HG03108 (cell line): Measurements from ENCODE around the gene NRSN2.
"Not testable (repeated sequence)": the region's sequence is repeated elsewhere in the genome, so short reads cannot be mapped to it uniquely, and the experiment has no call there.

Experiments
- ATAC-seq: cut with Tn5 transposase; IDR thresholded peaks from one replicate; pipeline ENCODE4 v1.9.1; 2021; ENCODE audit warnings: moderate library complexity; ENCODE audit not compliant: unreplicated experiment

NRSN2 gene

GRCh38 chr20:353166-353565 lies 6.3 kb downstream of the NRSN2 start:
- ATAC-seq = no peak

DNA sequence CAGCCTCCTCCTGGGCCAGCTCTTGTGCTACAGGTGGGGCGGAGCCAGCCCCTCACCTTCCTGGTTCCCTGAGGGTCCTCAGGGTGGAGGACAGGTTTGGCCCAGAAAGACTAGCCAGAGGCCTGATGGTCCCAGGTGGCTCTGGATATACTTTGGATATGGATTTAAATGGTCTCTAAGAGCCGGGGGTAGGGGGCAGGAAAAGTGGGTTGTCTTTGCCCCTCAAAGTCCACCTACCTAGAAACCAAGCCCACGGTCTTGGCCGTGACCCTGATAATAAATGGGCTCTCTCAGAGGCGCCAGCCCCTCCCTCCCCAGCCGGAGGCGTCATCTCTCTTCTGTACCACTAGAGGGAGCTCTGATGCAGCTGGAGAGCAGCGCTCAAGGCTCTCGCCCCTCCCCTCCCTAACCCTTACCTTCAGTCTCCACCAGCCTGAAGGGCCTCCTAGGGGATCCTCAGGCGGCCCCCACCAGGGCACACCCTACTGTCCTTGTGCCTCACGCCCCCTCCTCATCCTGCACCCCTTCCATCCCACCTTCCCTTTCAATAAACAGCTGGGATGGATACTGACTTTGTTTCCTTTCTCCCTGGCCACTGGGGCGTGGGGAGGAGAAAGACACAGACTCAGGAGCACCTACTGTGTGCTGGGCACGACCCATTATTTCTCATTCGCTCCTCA lies 7.5 kb downstream of the NRSN2 start:
- peak; percentile 90 for ATAC-seq

DNA sequence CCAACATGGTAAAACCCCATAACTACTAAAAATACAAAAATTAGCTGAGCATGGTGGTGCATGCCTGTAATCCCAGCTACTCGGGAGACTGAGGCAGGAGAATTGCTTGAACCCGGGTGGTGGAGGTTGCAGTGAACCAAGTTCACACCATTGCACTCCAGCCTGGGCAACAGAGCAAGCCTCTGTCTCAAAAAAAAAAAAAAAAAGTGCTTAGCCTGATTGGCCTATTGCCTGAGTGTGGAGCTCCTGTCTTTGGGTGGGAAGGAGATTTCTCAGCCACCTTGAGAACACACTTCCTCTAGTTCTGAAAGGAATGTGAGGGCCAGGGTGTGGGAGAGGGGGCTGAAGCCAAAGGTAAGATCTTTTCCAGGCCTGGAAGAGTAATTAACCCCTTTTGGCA lies 9.2 kb downstream of the NRSN2 start:
- not testable (repeated sequence) for ATAC-seq

DNA sequence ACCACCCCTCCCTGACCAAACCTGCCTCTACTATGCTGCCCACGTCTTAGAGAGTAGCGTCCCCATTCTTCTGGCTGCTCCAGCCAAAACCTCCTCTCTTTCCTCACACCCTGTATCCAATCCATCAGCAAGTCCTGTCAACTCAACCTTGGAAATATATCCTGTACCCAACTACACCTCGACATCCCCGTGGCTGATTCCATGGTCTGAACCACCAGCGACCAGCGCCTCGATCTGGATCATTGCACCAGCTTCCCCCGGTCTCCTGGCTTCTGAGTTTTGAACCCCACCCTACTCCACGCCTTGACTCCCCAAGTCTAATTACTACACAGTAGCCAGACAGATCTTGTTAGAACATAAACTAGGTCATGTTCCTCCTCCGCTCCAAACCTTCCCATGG lies 9.8 kb downstream of the NRSN2 start:
- ATAC-seq = no peak

DNA sequence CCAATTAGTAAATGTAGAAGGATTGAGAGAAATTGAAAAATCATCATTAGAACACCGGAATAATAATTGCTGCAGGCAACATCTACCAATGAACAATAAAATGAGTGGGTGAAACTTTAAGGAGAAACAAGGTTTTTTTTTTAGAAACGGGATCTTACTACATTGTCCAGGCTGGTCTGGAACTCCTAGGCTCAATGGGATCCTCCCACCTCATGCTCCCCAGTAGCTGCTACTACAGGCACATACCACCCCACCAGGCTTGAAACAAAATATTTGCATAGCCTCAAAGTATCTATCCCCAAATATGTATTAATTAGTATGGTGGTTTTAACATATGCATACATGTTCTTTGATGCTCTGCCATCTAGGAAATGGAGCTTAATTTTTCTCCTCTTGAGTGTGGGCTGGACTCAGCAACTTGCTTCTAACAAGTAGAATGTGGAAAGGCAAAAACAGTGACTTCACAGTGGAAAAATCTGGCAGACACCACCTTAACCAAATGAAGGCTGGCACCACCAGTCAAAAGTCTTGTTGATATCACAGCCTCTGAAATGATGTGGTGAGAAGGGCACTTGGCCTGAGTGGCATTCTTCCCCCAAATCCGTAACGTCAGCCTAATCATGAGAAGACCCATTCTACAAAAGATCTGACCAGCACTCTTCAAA lies 12.1 kb downstream of the NRSN2 start:
- ATAC-seq = no peak

DNA sequence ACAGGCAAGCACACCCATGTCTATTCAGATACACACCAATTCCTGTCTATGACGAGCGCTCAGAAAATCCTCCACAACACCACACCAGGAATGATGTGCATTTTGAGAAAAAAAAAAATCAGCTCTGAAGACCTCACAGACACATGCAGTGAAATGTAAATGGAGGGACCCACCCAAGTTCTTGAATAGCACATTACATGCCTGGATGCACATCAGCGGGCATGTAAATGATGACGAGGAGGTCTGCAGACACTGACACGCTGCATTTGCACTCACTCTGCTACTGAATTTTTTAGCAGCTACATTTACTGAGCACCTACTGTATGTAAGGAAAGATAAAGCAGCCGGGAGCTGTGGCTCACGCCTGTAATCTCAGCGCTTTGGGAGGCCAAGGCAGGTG lies 14.7 kb downstream of the NRSN2 start:
- ATAC-seq = no peak

GRCh38 chr20:362271-363254 lies 15.7 kb downstream of the NRSN2 start:
- no peak for ATAC-seq

DNA sequence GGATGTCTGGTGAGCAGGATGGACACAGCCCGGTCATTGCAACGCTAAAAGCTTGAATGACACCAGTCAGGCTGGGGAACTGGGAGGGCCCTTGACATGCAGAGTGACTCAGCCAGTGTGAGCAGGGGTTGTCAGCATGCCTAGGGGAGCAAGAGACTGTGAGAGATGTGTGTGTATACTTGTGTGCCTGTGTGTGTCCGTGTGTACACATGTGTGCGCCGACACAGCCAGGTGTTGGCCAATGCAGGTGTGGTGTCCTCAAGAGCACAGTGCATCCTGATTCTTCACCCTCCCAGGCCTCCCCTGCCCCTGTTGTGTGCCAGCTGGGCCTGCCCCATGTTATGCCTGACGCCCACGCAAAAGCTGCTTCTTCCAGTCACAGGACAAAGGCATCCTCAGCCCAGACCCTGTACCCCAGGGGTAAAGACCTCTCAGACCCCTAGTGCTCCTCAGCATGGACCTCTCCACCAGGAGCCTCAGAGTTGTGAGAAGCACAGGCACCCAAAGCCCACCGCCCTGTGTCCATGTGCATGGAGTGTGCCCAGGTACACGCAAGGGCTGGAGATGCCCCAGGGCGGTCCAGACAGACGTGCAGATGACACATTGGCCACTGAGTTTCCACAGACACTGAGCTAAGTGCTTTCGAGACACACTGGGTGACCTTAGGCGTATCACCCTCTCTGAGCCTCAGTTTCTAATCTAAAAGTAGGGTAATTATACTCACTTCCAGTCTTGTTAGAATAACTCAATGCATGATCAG lies 16.6 kb downstream of the NRSN2 start:
- no peak for ATAC-seq

DNA sequence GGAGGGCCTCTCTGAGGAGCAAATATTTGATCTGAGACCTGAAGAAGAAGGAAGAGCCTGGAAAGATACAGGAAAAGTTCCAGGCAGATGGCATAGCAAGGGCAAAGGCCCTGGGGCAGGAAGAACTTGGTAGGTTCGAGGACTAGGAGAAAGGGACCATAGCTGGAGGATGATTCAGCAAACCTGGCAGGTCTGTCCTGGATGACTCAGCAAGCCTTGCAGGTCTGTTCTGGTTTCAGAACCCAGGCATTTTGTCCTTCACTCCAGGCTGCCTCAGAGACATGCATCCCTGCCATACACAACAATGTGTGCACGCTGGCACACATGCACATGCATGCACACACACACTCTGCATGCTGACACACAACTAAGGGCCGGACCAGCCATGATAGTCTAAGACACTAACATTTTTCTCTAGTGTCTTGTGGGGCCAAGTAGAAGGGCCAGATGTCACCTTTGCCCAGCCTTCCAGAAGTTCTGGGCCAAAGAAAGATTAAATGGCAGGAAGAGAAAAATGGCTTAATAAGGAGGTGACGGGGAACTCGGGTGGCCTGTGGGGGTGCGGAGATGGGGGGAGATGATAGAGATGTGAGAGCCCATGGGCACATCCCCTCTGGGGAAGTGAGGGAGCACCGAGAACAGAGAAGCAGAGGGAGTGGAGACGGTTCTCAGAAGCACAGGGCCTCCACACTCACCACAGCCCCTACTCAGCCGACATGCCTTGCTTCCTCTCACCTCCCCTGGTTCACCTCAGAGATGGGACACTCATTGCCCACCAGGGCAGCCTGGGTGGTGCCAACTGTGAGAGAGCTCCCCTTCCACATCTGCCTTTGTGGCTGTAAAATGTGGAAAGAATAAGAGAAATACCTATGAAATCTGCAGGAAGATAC lies 18.2 kb downstream of the NRSN2 start:
- ATAC-seq = no peak

GRCh38 chr20:366041-366718 lies 19.3 kb downstream of the NRSN2 start:
- ATAC-seq = no peak

DNA sequence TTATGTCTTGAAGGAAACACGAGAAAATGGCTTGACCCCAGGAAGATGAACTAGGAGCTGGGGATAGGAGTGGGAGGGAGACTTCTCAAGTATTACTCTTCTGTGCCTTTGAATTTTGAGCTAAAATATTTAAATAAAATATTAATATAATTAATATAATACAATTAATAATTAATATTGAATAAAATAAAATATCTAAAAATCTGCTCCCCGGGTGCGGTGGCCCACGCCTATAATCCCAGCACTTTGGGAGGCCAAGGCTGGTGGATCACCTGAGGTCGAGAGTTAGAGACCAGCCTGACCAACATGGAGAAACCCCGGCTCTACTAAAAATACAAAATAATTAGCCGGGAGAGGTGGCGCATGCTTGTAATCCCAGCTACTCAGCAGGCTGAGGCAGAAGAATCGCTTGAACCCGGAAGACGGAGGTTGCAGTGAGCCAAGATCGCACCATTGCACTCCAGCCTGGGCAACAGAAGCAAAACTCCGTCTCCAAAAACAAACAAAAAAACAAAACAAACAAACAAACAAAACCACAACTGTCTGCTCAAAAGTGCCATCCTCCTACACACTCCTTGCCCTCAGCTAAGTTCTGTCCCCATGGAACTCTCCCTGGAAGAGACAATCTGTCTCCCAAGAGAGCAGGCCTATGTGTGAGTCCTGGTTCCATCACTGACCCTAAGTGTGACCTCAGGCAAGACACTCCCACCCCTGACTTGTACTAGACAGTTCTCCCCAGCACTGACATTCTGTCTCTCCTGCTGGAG lies 20.0 kb downstream of the NRSN2 start:
- no peak for ATAC-seq

GRCh38 chr20:367486-367887 lies 20.6 kb downstream of the NRSN2 start:
- ATAC-seq = no peak

GRCh38 chr20:368915-369314 lies 22.0 kb downstream of the NRSN2 start:
- ATAC-seq = no peak

DNA sequence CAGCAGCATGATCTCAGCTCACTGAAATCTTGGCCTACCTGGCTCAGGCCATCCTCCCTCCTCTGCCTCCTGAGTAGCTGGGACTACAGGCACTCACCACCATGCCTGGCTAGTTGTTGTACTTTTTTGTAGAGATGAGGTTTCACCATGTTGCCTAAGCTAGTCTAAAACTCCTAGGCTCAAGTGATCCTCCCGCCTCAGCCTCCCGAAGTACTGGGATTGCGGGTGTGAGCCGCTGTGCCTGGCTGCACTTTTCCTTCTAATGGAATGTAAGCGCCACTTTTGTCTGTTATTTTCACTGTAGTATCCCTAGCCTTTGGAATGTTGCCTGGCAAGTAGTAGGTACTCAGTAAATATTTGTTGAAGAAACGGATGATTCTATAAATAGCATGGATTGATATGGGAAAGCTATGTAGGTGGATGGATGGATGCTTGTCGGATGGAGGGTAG lies 23.3 kb downstream of the NRSN2 start:
- ATAC-seq = no peak

GRCh38 chr20:370977-371754 lies 24.3 kb downstream of the NRSN2 start:
- ATAC-seq = no peak

DNA sequence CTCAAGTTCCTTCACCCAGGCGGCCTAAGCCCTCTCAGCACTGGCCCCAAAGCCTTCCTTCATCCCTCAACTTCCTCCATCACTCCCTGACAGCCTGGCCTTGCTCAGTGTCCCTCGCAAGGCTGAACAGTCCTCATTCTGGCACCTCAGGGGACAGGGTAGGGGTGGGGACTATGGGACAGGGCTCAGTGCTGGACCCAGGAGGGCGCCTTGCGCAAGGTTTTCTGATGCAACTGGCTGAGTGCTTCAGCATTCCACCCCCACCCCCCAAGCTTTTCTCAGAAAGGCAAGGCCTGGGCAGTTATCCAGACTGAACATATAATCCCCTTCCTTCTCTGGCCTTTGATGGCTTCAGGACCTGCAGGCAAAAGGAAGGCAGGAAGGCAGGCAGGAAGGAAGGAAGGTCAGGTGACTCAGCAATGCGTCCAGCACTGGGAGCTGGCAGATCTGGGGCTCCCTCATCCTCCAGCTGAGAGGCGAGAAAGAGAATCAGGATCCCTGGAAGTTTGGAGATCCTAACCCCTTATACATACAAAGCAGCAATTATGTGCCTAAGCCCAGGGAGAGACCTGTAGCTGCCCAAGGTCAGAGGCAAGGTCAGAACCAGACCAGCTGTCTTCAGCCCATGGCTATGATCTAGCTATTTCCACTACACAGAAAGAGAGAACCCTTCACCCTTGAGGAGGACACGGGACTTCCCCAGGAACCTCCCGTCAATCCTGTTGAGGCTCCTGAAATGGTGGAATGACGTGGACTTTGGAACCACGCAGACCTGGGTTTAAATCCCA lies 25.0 kb downstream of the NRSN2 start:
- no peak for ATAC-seq

- ATAC-seq = not testable (repeated sequence)
These were observed 25.7 kb downstream of the NRSN2 start for GRCh38 chr20:372543-373082.
